HG03135 (cell line): ENCODE measurements around the gene GPBP1L1.

ENCODE experiments used
- ATAC-seq: cut with Tn5 transposase; IDR thresholded peaks from one replicate; pipeline ENCODE4 v1.9.1; 2021; ENCODE audit warnings: mild to moderate bottlenecking, moderate library complexity; ENCODE audit not compliant: unreplicated experiment

Gene GPBP1L1

GRCh38 chr1:45643978-45644377 lies 42.4 kb downstream of the GPBP1L1 start:
- no peak for ATAC-seq

GRCh38 chr1:45643321-45643720 lies 43.0 kb downstream of the GPBP1L1 start:
- no peak for ATAC-seq

- ATAC-seq: no peak
Measured at GRCh38 chr1:45640293-45640692, 46.0 kb downstream of the GPBP1L1 start.

DNA sequence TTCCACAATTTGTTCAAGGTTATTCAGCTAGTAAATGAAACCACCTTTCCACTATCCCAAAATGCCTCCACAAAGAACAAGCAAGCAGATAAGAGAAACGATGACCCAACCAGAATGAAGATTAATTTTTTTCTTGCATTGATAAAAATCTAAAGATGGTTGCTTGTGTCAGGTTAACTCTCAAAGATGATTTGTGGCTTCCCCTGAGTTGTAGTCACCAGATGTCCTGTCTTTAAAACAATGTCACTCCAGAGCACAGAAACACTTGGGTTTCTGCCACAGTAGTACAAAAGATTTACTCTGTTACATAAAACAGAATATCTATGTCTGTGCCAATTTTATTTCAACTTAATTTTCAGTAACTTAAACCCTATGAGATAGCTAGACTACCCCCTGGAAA lies 51.1 kb downstream of the GPBP1L1 start:
- ATAC-seq: no peak

- ATAC-seq: no peak
Measured at GRCh38 chr1:45630429-45630828, 55.9 kb downstream of the GPBP1L1 start.

- ATAC-seq: no peak
Measured at GRCh38 chr1:45629035-45629434, 57.3 kb downstream of the GPBP1L1 start.

DNA sequence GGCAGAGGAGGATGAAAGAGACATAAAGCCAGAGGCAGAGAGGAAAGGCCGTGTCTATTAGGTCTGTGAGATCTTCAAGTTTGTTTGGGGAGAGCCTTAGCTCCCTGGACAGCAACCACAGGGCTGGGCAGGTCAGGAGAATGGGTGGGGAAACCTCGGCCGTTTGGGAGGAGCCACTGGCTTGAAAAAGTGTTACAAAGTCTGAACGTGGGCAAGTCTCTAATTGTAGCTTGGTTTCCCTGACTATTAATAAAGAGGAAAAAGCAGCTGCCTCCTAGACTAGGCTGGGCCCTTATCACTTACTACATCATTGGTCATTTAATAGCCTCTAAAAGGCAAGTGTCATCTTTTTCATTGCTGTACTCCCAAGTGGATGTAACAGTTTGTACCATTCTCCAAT lies 62.4 kb downstream of the GPBP1L1 start, which contains the start of gene CCDC17:
TSS of gene CCDC17 (minus strand) at position 83 of the 400 bp plus-strand sequence. CDS start 145 bp downstream, outside the sequence.
- no peak for ATAC-seq

- no peak for ATAC-seq
Measured at GRCh38 chr1:45622524-45623394, 63.6 kb downstream of the GPBP1L1 start.

DNA sequence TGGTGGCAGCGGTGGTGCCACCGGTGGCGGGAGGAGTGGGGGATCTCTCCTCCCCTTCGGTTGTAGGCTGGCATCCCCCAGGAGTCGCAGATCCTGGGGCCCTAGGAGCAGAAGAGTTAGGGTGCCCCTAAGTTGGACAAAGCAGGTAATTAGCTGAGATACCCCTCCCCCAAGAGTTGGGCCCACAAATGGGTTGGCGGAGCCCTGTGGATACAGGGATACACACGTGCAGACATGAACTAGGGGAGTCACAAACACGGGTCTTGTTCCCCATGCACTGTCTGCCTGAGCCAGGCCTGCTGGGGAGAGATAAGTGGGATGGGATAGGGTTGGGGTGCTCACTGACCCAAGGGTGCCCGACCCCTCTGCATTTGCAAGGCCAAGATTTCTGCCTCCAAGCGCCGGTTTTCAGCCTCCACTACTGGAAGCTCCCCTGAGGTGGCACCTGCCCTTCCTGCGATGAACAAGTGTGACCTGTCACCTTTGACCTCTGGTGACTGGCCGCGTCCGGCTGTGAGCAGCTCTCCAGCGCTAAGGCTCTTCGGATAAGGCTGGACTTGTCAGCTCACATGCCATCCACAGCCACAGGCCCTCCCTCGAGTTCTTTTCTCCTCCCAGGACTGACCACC lies 64.3 kb downstream of the GPBP1L1 start:
- no peak for ATAC-seq

- no peak for ATAC-seq
Measured at GRCh38 chr1:45621501-45621836, 64.9 kb downstream of the GPBP1L1 start.

GRCh38 chr1:45620588-45621500 lies 65.5 kb downstream of the GPBP1L1 start:
- ATAC-seq: no peak

- ATAC-seq: no peak
Measured at GRCh38 chr1:45619149-45619921, 67.0 kb downstream of the GPBP1L1 start.

GRCh38 chr1:45617618-45618017 lies 68.7 kb downstream of the GPBP1L1 start:
- ATAC-seq: no peak

- no peak for ATAC-seq
Measured at GRCh38 chr1:45615885-45616284, 70.4 kb downstream of the GPBP1L1 start.

GRCh38 chr1:45612941-45613579 lies 73.3 kb downstream of the GPBP1L1 start:
- ATAC-seq: no peak

GRCh38 chr1:45610589-45611226 lies 75.6 kb downstream of the GPBP1L1 start:
- no peak for ATAC-seq

GRCh38 chr1:45608175-45609156 lies 77.9 kb downstream of the GPBP1L1 start:
- no peak for ATAC-seq

GRCh38 chr1:45607404-45608074 lies 78.8 kb downstream of the GPBP1L1 start:
- no peak for ATAC-seq
